CD4-positive, alpha-beta T cell treated with Interleukin-17A for 1 hour (primary cell): ENCODE data around the gene RLN3.
"Not testable (repeated sequence)": the region's sequence is repeated elsewhere in the genome, so short reads cannot be mapped to it uniquely, and the experiment has no call there.

Experiments used
- DNase-seq: peaks from one replicate; pipeline ENCODE4 v3.0.0-alpha.2; 2020

The RLN3 gene

GRCh38 chr19:14023404-14024235 lies 4.3 kb upstream of the RLN3 start:
- no peak for DNase-seq

DNA sequence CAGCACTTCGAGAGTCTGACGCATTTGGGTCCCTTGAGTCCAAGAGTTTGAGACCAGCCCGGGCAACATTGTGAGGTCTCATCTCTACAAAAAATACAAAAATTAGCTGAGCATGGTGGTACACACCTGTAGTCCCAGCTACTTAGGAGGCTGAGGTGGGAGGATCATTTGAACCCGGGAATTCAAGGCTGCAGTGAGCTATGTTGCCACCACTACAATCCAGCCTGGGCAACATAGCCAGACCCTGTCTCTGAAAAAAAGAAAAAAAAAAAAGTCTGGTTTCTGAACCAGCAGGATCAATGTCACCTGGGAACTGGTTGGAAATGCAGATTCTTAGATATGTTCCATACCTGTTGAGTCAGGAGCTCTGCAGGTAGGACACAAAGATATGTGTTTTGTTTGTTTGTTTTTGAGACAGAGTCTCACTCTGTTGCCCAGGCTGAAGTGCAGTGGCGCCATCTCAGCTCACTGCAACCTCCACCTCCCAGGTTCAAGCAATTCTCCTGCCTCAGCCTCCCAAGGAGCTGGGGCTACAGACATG lies 1.2 kb upstream of the RLN3 start:
- not testable (repeated sequence) for DNase-seq

GRCh38 chr19:14028901-14029300 lies 953 bp downstream of the RLN3 start:
- no peak for DNase-seq

GRCh38 chr19:14030997-14031718 lies 3.2 kb downstream of the RLN3 start:
- DNase-seq = peak; percentile 90

DNA sequence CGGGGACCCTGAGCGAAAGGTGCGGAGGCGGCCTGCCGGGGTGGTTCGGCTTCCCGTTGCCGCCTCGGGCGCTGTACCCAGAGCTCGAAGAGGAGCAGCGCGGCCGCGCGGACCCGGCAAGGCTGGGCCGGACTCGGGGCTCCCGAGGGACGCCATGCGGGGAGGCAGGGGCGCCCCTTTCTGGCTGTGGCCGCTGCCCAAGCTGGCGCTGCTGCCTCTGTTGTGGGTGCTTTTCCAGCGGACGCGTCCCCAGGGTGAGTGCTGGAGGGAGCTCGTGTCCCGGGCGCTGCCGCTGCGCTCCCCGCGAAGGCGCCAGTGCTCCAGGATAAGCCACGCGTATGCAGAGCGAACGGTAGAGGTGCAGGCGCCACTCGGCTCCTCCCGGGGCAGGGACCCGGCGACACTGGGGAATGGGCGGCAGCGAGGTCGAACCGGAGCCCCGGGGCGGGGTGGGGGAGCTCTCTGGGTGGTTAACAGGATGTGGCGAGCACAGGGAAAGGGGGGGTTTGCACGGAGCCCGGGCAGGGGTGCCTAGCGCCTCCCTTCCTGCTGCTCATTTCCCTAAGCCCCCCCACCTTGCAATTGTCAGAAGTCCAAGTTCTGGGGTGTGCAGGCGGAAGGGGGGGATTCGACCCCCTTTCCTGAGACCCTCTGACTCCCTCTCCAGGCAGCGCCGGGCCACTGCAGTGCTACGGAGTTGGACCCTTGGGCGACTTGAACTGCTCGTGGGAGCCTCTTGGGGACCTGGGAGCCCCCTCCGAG lies 4.0 kb downstream of the RLN3 start, which contains the start of gene IL27RA:
Gene IL27RA, plus strand, starts transcription at position 44 of the 762 bp plus-strand sequence. Its CDS starts 111 bp downstream, at position 155.
- DNase-seq = peak; percentile 88

- DNase-seq = no peak
Observed at GRCh38 chr19:14033946-14034345, 6.0 kb downstream of the RLN3 start.

- not testable (repeated sequence) for DNase-seq
Observed at GRCh38 chr19:14035159-14035558, 7.2 kb downstream of the RLN3 start.

GRCh38 chr19:14035706-14036105 lies 7.8 kb downstream of the RLN3 start:
- no peak for DNase-seq

- DNase-seq = no peak
Observed at GRCh38 chr19:14039181-14039580, 11.2 kb downstream of the RLN3 start.

GRCh38 chr19:14042659-14043608 lies 15.0 kb downstream of the RLN3 start:
- DNase-seq = peak; percentile 79

- not testable (repeated sequence) for DNase-seq
Observed at GRCh38 chr19:14047866-14048265, 19.9 kb downstream of the RLN3 start.

GRCh38 chr19:14048443-14049153 lies 20.6 kb downstream of the RLN3 start:
- DNase-seq = peak; percentile 81

- DNase-seq = no peak
Observed at GRCh38 chr19:14050512-14050911, 22.6 kb downstream of the RLN3 start.

DNA sequence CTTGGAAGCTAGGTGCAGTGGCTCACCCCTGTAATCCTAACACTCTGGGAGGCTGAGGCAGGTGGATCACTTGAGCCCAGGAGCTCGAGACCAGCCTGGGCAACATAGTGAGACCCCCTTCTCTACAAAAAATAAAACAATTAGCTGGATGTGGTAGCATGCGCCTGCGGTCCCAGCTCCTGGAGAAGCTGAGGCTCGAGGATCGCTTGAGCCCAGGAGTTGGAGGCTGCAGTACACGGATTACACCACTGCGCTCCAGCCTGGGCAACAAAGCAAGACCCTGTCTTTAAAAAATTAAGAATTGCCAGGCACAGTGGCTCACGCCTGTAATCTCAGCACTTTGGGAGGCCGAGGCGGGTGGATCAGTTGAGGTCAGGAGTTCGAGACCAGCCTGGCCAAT lies 23.0 kb downstream of the RLN3 start:
- DNase-seq = not testable (repeated sequence)

DNA sequence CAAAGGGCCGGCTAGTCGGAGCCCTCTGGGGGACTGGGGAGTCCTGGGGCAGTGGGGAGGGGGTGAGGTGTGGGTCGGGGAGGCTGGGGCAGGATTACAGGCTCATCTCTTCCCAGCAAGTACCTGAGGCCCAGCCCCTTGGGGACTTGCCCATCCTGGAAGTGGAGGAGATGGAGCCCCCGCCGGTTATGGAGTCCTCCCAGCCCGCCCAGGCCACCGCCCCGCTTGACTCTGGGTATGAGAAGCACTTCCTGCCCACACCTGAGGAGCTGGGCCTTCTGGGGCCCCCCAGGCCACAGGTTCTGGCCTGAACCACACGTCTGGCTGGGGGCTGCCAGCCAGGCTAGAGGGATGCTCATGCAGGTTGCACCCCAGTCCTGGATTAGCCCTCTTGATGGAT lies 24.0 kb downstream of the RLN3 start:
- no peak for DNase-seq

GRCh38 chr19:14052470-14052869 lies 24.5 kb downstream of the RLN3 start:
- no peak for DNase-seq

DNA sequence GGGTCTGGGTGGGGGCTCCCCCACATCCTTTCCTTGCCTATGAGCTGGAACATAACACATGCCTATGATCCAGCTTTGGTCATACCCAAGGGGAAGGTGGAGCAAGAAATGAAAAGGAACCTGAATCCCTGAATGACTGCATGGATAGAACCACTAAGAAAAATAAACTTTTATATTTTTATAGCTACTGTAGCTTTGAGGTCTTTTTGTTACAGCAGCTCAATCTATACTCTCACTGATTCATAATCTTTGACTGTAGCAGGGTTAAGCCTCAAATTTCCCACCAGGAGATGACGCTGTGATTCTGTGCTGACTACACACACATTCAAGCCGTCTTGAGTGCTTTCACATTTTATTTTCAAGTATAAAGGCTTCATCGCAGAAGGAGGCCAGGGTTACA lies 25.1 kb downstream of the RLN3 start:
- DNase-seq = no peak

DNA sequence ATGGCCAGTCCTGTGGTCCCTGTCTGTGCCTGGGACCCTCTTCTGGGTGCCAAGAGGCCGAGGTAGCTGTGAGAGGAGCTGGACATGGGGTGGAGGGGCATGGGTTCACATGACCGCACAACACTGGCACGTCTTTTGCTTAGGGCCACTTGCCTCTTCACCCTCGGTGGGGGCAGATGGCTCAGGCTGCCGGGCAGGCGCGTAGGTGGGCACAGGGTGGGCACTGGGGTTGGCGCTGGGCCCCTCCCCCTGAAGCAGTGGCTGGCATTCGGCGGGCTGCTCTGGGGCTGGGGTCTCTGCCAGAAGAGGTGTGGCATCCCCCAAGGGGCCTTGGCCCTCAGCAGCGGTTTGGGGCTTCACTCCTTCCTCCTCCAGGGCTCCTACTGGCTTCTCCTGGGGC lies 25.6 kb downstream of the RLN3 start:
- no peak for DNase-seq

DNA sequence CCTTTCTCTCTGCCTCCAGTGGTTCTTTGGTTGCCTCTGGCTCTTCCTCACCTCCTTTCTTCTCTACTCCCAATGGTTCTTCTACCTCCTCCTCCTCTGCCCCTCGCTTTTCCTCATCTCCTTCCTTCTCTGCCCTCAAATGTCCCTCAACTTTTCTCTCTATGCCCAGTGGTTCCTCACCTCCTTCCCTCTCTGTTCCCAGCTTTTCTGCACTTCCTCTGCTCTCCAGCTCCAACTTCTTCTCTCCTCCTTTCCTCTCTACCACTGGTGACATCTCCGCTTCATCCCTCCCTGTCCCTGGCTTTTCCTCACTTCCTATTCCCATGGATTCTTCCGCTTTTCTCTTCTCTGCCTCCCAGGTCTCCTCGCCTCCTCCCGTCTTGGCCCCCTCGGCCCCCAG lies 26.2 kb downstream of the RLN3 start:
- no peak for DNase-seq

DNA sequence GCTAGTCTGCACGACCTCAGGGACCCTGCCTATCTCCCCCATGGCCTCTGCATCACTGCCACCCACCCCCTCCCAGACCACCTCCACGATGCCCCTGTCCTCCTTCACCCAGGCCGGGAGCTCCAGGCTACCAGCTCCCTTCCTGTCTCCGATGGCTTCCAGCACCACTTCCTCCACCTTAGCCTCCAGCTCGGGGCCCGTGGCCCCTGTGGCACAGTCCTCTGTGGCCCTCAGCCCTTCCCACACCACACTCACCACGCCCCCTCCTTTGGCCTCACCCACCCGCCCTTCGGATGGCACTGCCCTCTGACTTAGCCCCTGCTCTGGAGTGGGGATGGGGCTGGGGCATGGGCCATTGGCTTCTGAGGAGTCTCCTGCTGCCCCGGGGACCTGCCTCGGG lies 26.8 kb downstream of the RLN3 start:
- DNase-seq = no peak

DNA sequence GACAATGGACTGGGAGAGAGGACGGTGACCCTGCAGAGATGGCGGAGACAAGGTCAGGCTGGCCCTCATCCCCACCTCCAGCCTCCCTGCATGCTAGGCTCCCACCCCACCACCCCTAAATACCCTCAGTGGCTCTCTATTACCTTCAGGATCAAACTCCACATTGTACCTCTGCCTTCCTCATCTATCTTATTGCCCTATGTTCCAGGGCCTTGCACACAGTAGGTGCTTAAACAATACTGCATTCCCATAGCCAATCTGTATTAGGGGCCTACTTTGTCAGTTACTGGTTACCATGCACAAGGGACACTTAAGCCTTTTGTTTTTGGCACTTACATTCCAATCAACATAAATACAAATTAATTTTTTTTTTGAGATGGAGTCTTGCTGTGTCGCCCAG lies 27.4 kb downstream of the RLN3 start:
- no peak for DNase-seq
